HG03064 (cell line): Measurements from ENCODE around the gene LGALS4.
A peak's percentile ranks its signal among the peaks of the same experiment; 100 is the strongest.
"Not testable (repeated sequence)": the region's sequence is repeated elsewhere in the genome, so short reads cannot be mapped to it uniquely, and the experiment has no call there.

Experiments used
- ATAC-seq: cut with Tn5 transposase; IDR thresholded peaks from one replicate; pipeline ENCODE4 v1.9.1; 2021; ENCODE audit warnings: low read depth; ENCODE audit not compliant: unreplicated experiment

The LGALS4 gene

GRCh38 chr19:38843175-38843758 is 30.5 kb upstream of the LGALS4 start:
- ATAC-seq = no peak

- ATAC-seq = no peak
Observed at GRCh38 chr19:38842439-38843174, 29.9 kb upstream of the LGALS4 start.

DNA sequence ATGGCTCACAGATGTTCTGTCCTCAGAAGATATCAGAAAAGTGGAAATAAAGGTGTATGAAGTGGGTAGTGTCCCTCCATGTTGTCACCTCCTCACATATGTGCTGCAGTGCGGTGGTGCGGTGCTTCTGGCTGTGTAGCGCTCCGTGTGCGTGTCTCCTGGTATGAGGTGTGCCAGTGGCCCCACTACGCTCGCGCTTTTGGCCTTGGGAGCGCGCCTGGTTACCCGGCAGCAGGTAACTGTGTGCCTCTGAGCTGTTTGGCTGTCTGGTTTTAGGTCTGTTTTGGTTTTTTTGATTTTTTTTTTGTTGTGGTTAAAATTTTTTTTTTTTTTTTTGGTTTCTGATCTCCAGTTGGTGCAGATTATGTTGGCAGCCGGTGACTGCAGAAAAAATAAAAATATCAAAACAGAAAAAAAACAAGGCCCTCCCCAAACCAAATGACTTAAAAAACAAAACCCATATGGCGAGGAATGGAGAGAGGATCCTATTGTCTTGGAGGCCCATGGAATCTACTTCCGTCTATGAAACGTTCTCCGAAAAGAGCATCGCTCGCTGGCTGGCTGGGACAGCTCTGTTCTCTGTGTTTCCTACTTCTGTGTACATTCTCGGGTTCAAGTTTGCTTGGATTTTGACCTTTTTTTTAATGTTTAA is 29.2 kb upstream of the LGALS4 start:
- no peak for ATAC-seq

- no peak for ATAC-seq
Observed at GRCh38 chr19:38841180-38841766, 28.5 kb upstream of the LGALS4 start.

GRCh38 chr19:38840583-38840968 is 27.8 kb upstream of the LGALS4 start:
- no peak for ATAC-seq

DNA sequence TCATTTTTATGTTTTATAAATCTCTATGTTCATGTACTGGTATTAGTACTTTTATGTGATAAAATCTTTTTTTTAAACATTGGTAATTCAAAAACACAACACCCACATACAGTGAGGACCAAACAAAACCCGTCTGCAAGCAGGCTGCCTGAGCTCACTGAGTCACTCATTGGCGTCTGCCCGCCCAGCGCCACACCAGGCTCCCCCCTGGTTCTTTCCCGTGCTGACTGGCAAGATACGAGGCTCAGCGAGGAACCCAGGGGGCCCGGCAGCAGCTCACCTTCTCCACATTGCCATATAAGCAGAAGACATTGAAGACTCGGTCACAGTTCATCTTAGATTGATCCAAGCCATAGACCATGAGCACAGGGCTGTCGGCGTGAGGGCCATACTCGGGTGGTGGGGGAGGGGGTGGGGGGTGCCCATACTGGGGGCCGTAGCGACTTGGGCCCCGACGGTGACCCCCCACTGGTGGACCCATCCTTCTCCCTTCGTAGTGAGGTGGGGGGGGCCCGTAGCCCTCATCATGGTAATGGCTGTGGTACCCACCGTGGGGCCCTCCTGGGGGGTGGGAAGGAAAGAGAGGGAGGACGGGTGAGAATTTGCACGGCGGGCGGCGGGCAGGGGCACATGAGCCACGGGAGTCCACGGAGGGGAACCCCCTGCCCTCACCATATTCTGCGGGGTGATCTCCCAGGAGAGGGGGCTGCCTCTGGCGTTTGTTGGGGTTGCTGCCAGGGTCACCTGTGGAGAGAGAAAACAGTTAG is 27.3 kb upstream of the LGALS4 start:
- no peak for ATAC-seq

- no peak for ATAC-seq
Observed at GRCh38 chr19:38838986-38839761, 26.4 kb upstream of the LGALS4 start.

DNA sequence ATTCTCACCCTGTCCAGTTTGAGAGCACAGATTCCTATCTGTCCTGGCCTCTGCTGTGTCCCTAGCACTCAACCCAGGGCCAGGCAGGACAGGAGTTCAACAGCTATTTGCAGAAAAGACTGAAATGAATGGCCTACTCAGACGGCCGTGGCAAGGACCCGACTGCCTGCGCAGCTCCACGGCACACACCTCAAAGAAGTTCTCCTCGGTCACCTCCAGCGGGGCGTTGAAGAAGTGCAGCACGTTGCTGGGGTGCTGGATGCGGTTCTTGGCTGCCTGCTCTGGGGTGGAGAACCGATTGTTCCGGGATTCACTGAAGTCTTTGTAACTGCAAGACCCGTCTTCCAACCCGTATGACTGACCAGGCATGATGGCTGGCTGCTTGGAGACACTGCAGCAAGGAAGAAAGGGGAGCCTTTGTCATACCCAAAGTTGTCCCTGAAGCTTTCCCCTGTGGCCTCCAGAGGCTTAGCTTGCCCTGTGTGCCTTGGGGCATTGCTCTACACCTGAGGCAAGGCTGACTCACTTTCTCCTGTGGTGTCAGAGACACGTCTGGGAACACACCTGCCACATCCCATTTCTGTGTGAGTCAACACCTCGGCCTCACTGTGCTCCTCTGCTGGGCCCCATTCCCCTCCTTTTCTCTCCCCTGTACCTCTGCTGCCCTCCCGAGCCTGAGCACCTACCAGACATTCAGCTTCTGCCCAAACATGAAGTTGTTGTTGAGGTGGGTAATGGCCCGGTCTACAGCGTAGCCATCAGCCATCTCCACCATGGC is 25.7 kb upstream of the LGALS4 start:
- no peak for ATAC-seq

DNA sequence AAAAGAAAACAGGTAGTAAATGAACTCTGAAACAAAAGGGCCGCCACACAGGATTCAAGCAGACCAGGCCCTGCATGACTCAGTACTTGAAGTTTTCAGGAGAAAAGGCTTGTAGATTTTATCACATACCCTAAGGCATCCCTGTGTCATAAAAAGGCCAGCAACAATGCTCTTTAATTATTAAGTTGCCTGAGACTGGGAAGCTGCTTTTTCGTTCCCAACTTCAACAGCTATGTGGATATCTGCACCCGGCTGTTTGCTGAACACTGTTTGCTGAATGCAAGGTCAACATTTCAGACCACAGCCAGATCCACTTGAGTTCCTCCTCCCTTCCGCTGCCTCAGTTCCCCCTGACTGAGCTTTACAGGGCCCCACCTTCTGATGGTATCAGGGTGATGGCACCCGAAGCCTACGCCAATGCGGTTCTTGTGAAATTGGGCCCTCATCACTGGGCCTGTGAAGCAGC is 24.9 kb upstream of the LGALS4 start:
- ATAC-seq = no peak

- no peak for ATAC-seq
Observed at GRCh38 chr19:38836983-38837626, 24.4 kb upstream of the LGALS4 start.

GRCh38 chr19:38836159-38836982 is 23.6 kb upstream of the LGALS4 start:
- ATAC-seq = no peak

GRCh38 chr19:38834590-38834989 is 21.8 kb upstream of the LGALS4 start:
- no peak for ATAC-seq

- no peak for ATAC-seq
Observed at GRCh38 chr19:38834104-38834490, 21.4 kb upstream of the LGALS4 start.

- no peak for ATAC-seq
Observed at GRCh38 chr19:38833092-38833425, 20.3 kb upstream of the LGALS4 start.

DNA sequence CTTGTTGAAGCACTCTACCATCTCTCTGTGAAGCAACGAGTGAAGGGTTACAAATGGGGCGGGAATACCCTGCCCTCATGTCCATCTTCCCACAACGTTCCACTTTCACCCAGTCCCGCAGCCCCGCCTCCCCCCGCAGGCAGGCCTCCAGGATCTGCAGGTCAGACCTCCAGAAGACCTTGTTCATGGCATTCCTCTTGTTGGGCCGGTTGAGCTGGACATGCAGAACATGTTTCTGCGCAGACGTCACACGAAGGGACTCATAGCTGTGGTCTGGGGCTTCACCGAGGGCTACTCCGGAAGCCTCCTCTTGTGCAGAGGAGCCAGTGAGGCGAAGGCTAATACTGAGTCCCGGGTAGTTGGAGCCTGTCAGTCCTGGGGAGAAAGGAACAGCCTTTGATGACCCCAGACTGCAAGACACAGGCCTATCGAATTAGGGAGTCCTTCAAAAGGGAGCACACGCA is 18.4 kb upstream of the LGALS4 start:
- peak; percentile 43 for ATAC-seq

GRCh38 chr19:38830039-38830733 is 17.4 kb upstream of the LGALS4 start:
- ATAC-seq = no peak

- ATAC-seq = not testable (repeated sequence)
Observed at GRCh38 chr19:38829203-38829602, 16.5 kb upstream of the LGALS4 start.
